Ramos (cell line): Measurements from ENCODE around the gene CCDC157.

Experiments used
- in situ Hi-C: fragments of 300-500 bp; cut with MboI; formaldehyde crosslinking; loops from one replicate; pipeline ENCODE4 v1.14.3; 2022; ENCODE audit warnings: low sequenced_read_pairs; ENCODE audit not compliant: unreplicated experiment

Gene CCDC157

GRCh38 chr22:30356449-30357235 is at the start of gene CCDC157, which contains the start of gene SF3A1:
TSS of gene CCDC157 (plus strand) at chr22:30357007. CDS start at chr22:30366001, 8,994 bp downstream.
TSS of gene SF3A1 (minus strand) at chr22:30356894. CDS start at chr22:30356792, 102 bp downstream.
- in situ Hi-C loops: no loop called here

- in situ Hi-C loops: no loop called here
Observed at GRCh38 chr22:30307041-30307574, 49.7 kb upstream of the CCDC157 start.

GRCh38 chr22:30308093-30308492 is 48.7 kb upstream of the CCDC157 start:
- in situ Hi-C loops: no loop called here

GRCh38 chr22:30308518-30309230 is 48.1 kb upstream of the CCDC157 start:
- in situ Hi-C loops: no loop called here

- in situ Hi-C loops: no loop called here
Observed at GRCh38 chr22:30309951-30310741, 46.7 kb upstream of the CCDC157 start.

GRCh38 chr22:30310881-30311771 is 45.7 kb upstream of the CCDC157 start:
- in situ Hi-C loops: no loop called here

GRCh38 chr22:30312053-30312452 is 44.8 kb upstream of the CCDC157 start:
- in situ Hi-C loops: no loop called here

GRCh38 chr22:30313527-30314363 is 43.1 kb upstream of the CCDC157 start:
- in situ Hi-C loops: no loop called here

GRCh38 chr22:30314915-30315314 is 41.9 kb upstream of the CCDC157 start:
- in situ Hi-C loops: no loop called here

GRCh38 chr22:30315962-30316576 is 40.7 kb upstream of the CCDC157 start:
- in situ Hi-C loops: no loop called here

GRCh38 chr22:30317778-30318177 is 39.0 kb upstream of the CCDC157 start:
- in situ Hi-C loops: no loop called here

- in situ Hi-C loops: no loop called here
Observed at GRCh38 chr22:30318799-30319419, 37.9 kb upstream of the CCDC157 start.

- in situ Hi-C loops: no loop called here
Observed at GRCh38 chr22:30320021-30320556, 36.7 kb upstream of the CCDC157 start.

GRCh38 chr22:30321461-30321860 is 35.3 kb upstream of the CCDC157 start:
- in situ Hi-C loops: no loop called here

GRCh38 chr22:30323246-30323645 is 33.6 kb upstream of the CCDC157 start:
- in situ Hi-C loops: no loop called here

- in situ Hi-C loops: no loop called here
Observed at GRCh38 chr22:30324014-30324730, 32.6 kb upstream of the CCDC157 start.
